ENCODE data around the gene RPAP3. TPM values are rescaled to one million over a fixed set of nuclear protein-coding genes. Genes with fewer than 3 reads are reported as not detected.

The RPAP3 gene
- total and polyA plus RNA-seq, 2 experiments from 2014 or later, result 31.4 to 69.9 TPM

DNA sequence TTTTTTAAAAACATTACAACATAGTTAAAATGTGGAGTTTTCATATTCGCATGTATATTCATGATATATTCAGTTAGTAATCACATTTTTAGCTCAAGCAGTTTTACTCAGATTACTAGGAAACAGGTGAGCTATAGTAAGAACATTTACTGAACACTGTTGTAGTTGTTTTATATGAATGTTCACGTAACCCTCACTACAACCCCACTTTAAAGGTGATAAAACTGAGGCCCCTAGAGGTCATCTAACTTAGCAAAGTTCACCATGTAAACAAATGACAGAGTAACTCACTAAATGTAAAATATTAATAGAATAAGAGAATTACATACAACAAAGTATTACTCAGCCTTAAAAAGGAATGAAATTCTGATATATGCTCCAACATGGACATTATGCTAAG lies 26.0 kb downstream of the RPAP3 start (continued):
- TF ChIP-seq, protein P1, sequence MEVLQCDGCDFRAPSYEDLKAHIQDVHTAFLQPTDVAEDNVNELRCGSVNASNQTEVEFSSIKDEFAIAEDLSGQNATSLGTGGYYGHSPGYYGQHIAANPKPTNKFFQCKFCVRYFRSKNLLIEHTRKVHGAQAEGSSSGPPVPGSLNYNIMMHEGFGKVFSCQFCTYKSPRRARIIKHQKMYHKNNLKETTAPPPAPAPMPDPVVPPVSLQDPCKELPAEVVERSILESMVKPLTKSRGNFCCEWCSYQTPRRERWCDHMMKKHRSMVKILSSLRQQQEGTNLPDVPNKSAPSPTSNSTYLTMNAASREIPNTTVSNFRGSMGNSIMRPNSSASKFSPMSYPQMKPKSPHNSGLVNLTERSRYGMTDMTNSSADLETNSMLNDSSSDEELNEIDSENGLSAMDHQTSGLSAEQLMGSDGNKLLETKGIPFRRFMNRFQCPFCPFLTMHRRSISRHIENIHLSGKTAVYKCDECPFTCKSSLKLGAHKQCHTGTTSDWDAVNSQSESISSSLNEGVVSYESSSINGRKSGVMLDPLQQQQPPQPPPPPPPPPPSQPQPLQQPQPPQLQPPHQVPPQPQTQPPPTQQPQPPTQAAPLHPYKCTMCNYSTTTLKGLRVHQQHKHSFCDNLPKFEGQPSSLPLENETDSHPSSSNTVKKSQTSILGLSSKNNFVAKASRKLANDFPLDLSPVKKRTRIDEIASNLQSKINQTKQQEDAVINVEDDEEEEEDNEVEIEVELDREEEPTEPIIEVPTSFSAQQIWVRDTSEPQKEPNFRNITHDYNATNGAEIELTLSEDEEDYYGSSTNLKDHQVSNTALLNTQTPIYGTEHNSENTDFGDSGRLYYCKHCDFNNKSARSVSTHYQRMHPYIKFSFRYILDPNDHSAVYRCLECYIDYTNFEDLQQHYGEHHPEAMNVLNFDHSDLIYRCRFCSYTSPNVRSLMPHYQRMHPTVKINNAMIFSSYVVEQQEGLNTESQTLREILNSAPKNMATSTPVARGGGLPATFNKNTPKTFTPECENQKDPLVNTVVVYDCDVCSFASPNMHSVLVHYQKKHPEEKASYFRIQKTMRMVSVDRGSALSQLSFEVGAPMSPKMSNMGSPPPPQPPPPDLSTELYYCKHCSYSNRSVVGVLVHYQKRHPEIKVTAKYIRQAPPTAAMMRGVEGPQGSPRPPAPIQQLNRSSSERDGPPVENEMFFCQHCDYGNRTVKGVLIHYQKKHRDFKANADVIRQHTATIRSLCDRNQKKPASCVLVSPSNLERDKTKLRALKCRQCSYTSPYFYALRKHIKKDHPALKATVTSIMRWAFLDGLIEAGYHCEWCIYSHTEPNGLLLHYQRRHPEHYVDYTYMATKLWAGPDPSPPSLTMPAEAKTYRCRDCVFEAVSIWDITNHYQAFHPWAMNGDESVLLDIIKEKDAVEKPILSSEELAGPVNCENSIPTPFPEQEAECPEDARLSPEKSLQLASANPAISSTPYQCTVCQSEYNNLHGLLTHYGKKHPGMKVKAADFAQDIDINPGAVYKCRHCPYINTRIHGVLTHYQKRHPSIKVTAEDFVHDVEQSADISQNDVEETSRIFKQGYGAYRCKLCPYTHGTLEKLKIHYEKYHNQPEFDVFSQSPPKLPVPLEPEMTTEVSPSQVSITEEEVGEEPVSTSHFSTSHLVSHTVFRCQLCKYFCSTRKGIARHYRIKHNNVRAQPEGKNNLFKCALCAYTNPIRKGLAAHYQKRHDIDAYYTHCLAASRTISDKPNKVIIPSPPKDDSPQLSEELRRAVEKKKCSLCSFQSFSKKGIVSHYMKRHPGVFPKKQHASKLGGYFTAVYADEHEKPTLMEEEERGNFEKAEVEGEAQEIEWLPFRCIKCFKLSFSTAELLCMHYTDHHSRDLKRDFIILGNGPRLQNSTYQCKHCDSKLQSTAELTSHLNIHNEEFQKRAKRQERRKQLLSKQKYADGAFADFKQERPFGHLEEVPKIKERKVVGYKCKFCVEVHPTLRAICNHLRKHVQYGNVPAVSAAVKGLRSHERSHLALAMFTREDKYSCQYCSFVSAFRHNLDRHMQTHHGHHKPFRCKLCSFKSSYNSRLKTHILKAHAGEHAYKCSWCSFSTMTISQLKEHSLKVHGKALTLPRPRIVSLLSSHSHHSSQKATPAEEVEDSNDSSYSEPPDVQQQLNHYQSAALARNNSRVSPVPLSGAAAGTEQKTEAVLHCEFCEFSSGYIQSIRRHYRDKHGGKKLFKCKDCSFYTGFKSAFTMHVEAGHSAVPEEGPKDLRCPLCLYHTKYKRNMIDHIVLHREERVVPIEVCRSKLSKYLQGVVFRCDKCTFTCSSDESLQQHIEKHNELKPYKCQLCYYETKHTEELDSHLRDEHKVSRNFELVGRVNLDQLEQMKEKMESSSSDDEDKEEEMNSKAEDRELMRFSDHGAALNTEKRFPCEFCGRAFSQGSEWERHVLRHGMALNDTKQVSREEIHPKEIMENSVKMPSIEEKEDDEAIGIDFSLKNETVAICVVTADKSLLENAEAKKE (CRISPR knock-in tag; IDR thresholded peaks at IDR 0.05), result no peak
- TF ChIP-seq EZH2phosphoT487 (IDR thresholded peaks at IDR 0.05; ENCODE audit: unreplicated experiment) (no peak), JUNB (IDR thresholded peaks at IDR 0.05; ENCODE audit: unreplicated experiment) (no peak), CREB1 (CRISPR knock-in tag; IDR thresholded peaks at IDR 0.05; ENCODE audit: low read depth) (no peak), EZH2 (IDR thresholded peaks at IDR 0.05; ENCODE audit: low read depth, unreplicated experiment) (no peak), POLR2AphosphoS5 (IDR thresholded peaks at IDR 0.05; ENCODE audit: low read depth) (no peak), NANOG (IDR thresholded peaks at IDR 0.05; ENCODE audit: borderline replicate concordance) (no peak), ZNF331 (CRISPR knock-in tag; IDR thresholded peaks at IDR 0.05; ENCODE audit: low read depth) (no peak), ZNF114 (CRISPR knock-in tag; IDR thresholded peaks at IDR 0.05) (no peak)
- TF ChIP-seq, protein P2, sequence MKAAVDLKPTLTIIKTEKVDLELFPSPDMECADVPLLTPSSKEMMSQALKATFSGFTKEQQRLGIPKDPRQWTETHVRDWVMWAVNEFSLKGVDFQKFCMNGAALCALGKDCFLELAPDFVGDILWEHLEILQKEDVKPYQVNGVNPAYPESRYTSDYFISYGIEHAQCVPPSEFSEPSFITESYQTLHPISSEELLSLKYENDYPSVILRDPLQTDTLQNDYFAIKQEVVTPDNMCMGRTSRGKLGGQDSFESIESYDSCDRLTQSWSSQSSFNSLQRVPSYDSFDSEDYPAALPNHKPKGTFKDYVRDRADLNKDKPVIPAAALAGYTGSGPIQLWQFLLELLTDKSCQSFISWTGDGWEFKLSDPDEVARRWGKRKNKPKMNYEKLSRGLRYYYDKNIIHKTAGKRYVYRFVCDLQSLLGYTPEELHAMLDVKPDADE (IDR thresholded peaks at IDR 0.05), result no peak
- TF ChIP-seq, protein P3, sequence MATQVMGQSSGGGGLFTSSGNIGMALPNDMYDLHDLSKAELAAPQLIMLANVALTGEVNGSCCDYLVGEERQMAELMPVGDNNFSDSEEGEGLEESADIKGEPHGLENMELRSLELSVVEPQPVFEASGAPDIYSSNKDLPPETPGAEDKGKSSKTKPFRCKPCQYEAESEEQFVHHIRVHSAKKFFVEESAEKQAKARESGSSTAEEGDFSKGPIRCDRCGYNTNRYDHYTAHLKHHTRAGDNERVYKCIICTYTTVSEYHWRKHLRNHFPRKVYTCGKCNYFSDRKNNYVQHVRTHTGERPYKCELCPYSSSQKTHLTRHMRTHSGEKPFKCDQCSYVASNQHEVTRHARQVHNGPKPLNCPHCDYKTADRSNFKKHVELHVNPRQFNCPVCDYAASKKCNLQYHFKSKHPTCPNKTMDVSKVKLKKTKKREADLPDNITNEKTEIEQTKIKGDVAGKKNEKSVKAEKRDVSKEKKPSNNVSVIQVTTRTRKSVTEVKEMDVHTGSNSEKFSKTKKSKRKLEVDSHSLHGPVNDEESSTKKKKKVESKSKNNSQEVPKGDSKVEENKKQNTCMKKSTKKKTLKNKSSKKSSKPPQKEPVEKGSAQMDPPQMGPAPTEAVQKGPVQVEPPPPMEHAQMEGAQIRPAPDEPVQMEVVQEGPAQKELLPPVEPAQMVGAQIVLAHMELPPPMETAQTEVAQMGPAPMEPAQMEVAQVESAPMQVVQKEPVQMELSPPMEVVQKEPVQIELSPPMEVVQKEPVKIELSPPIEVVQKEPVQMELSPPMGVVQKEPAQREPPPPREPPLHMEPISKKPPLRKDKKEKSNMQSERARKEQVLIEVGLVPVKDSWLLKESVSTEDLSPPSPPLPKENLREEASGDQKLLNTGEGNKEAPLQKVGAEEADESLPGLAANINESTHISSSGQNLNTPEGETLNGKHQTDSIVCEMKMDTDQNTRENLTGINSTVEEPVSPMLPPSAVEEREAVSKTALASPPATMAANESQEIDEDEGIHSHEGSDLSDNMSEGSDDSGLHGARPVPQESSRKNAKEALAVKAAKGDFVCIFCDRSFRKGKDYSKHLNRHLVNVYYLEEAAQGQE (IDR thresholded peaks at IDR 0.05; ENCODE audit: unreplicated experiment), result no peak

All from GM23338 (cell line).